Ramos (cell line): ENCODE data around the gene KIDINS220.

Experiments
- in situ Hi-C: fragments of 300-500 bp; cut with MboI; formaldehyde crosslinking; loops from one replicate; pipeline ENCODE4 v1.14.3; 2022; ENCODE audit warnings: low sequenced_read_pairs; ENCODE audit not compliant: unreplicated experiment

KIDINS220 gene

GRCh38 chr2:8679827-8680731 is 157.3 kb downstream of the KIDINS220 start:
- in situ Hi-C loops: loop anchor here (5.0 to 25.0 kb wide), 4 partner anchors 95 to 968 kb away; no protein-coding TSS in a partner anchor

DNA sequence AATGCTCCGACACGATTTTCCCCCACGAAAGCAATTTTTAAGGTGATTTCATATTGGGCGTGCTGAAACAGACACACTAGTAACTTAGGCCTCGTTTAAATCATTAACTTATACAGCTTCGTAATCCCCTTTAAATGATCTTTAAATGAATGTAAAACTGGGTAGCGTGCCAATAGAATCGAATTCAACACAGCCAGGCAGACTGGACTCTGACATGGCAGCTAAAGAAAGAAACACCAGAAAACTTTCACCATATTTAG is 157.9 kb downstream of the KIDINS220 start:
- in situ Hi-C loops: loop anchor here (10.0 to 25.0 kb wide), 2 partner anchors 95 to 967 kb away; no protein-coding TSS in a partner anchor
